Peyer's patch (tissue), 4 donors: ENCODE data around the gene SS18L1. TPM values are rescaled to one million over a fixed set of nuclear protein-coding genes. Genes with fewer than 3 reads are reported as not detected.

Source experiments
- DNase-seq, 3 donors: peaks; one replicate each; pipeline ENCODE4 v3.0.0-alpha.2; 2017 to 2019
- H3K27ac ChIP-seq, 4 donors: fragments of 200-600 bp; sonication (generic); one replicate each; pipeline ENCODE4 v1.5.1; 2016 to 2019
- H3K27me3 ChIP-seq, 2 donors: fragments of 200-600 bp; sonication (generic); one replicate each; pipeline ENCODE4 v1.5.1; 2019
- H3K36me3 ChIP-seq, 3 donors: fragments of 200-600 bp; sonication (generic); one replicate each; pipeline ENCODE4 v1.5.1; 2016 to 2019
- H3K4me1 ChIP-seq, 4 donors: fragments of 200-600 bp; sonication (generic); one replicate each; pipeline ENCODE4 v1.5.1; 2016 to 2019
- H3K4me3 ChIP-seq, 4 donors: fragments of 200-600 bp; sonication (generic); 1 replicate in 3 of 4; 2 replicates in 1 of 4; pipeline ENCODE4 v1.5.1; 2016 to 2019; ENCODE audit warnings: mild to moderate bottlenecking in 1 of 4
- H3K9me3 ChIP-seq, 4 donors: fragments of 200-600 bp; sonication (generic); one replicate each; pipeline ENCODE4 v1.5.1; 2016 to 2019; ENCODE audit warnings: mild to moderate bottlenecking in 1 of 4
- CTCF ChIP-seq, 6 experiments: fragments of 450-650 bp in 4 of 6; fragments of 200-600 bp in 2 of 6; sonication (generic) in 1 of 6; IDR thresholded peaks; one replicate each; pipeline ENCODE4 v1.5.1; 2017 to 2019; ENCODE audit warnings: antibody characterized with exemption in 6 of 6, mild to moderate bottlenecking in 3 of 6, moderate library complexity in 1 of 6
- POLR2A ChIP-seq, 2 donors: fragments of 450-650 bp; IDR thresholded peaks; one replicate each; pipeline ENCODE4 v1.5.1; 2017; ENCODE audit warnings: antibody characterized with exemption in 2 of 2, mild to moderate bottlenecking in 2 of 2, moderate library complexity in 2 of 2
- total RNA-seq, 4 donors: library from RNA; depleted of rRNA; stranded (reverse); fragments of >200 nt; gene quantifications; one replicate each; pipeline ENCODE4 v1.1.0, GENCODE V29; 2016

The SS18L1 gene
- total RNA-seq, 4 donors from 2014 or later = 14.9 to 27.2 (median 24.5) TPM

- Histone ChIP-seq H3K4me3 (no peak overlapping the region), H3K27me3 (peaks cover 2 to 27% of the 10 kb centered on the region in 2 donors), H3K36me3 (no peaks in the 10 kb centered on the region), H3K4me1 (peaks cover 0 to 14% (median 5%) of the 10 kb centered on the region in 4 donors), H3K27ac (no peak overlapping the region), H3K9me3 (no peaks in the 10 kb centered on the region)
- no peak for DNase-seq
- TF ChIP-seq POLR2A (IDR thresholded peaks at IDR 0.05) (no peak), CTCF (IDR thresholded peaks at IDR 0.05) (no peak)
Measured at GRCh38 chr20:62215991-62216635, 72.5 kb downstream of the SS18L1 start.

- peaks cover 2 to 35% of the 10 kb centered on the region in 2 donors for H3K27me3 ChIP-seq
- no peak overlapping the region for H3K27ac ChIP-seq
- H3K4me1 ChIP-seq = peaks cover 0 to 14% (median 5%) of the 10 kb centered on the region in 4 donors
- H3K9me3 ChIP-seq = no peaks in the 10 kb centered on the region
- no peak overlapping the region for H3K4me3 ChIP-seq
- no peak for DNase-seq
- no peak for TF ChIP-seq CTCF (IDR thresholded peaks at IDR 0.05)
- TF ChIP-seq POLR2A (IDR thresholded peaks at IDR 0.05) = no peak
- H3K36me3 ChIP-seq = no peaks in the 10 kb centered on the region
Measured at GRCh38 chr20:62216636-62217566, 73.3 kb downstream of the SS18L1 start.

GRCh38 chr20:62217913-62218773, 74.6 kb downstream of the SS18L1 start:
- Histone ChIP-seq H3K27me3 (peaks cover 2 to 34% of the 10 kb centered on the region in 2 donors), H3K4me3 (no peak overlapping the region), H3K9me3 (no peaks in the 10 kb centered on the region), H3K4me1 (peaks cover 0 to 14% (median 5%) of the 10 kb centered on the region in 4 donors), H3K36me3 (no peaks in the 10 kb centered on the region), H3K27ac (no peak overlapping the region)
- no peak for DNase-seq
- TF ChIP-seq CTCF (IDR thresholded peaks at IDR 0.05) = no peak
- TF ChIP-seq POLR2A (IDR thresholded peaks at IDR 0.05) = no peak

- Histone ChIP-seq H3K4me3 (peak overlapping the region in 3 of 4 donors; percentile 43 to 51 (median 44)), H3K36me3 (no peaks in the 10 kb centered on the region), H3K27ac (no peak overlapping the region), H3K9me3 (no peaks in the 10 kb centered on the region), H3K27me3 (peaks cover 2 to 34% of the 10 kb centered on the region in 2 donors), H3K4me1 (peaks cover 0 to 14% (median 5%) of the 10 kb centered on the region in 4 donors)
- no peak for TF ChIP-seq CTCF (IDR thresholded peaks at IDR 0.05)
- no peak for TF ChIP-seq POLR2A (IDR thresholded peaks at IDR 0.05)
- no peak for DNase-seq
Measured at GRCh38 chr20:62219101-62219991, 75.8 kb downstream of the SS18L1 start.
